Neural cell (in vitro differentiated cells): ENCODE results near the gene ZMAT5.

ENCODE experiments used
- EP300 ChIP-seq: fragments of 450-650 bp; conservative IDR thresholded peaks from 2 replicates; pipeline ENCODE4 v1.6.1; 2014; ENCODE audit warnings: antibody characterized with exemption, mild to moderate bottlenecking, moderate library complexity; ENCODE audit not compliant: poor library complexity, severe bottlenecking
- EZH2 ChIP-seq: fragments of 200-600, 300-800 bp; shearing (Covaris generic), sonication (generic); IDR thresholded peaks from 2 replicates; pipeline ENCODE4 v1.6.1; 2014; ENCODE audit warnings: antibody characterized with exemption, low read length, borderline replicate concordance, mild to moderate bottlenecking; ENCODE audit not compliant: insufficient read depth, poor library complexity, severe bottlenecking

DNA sequence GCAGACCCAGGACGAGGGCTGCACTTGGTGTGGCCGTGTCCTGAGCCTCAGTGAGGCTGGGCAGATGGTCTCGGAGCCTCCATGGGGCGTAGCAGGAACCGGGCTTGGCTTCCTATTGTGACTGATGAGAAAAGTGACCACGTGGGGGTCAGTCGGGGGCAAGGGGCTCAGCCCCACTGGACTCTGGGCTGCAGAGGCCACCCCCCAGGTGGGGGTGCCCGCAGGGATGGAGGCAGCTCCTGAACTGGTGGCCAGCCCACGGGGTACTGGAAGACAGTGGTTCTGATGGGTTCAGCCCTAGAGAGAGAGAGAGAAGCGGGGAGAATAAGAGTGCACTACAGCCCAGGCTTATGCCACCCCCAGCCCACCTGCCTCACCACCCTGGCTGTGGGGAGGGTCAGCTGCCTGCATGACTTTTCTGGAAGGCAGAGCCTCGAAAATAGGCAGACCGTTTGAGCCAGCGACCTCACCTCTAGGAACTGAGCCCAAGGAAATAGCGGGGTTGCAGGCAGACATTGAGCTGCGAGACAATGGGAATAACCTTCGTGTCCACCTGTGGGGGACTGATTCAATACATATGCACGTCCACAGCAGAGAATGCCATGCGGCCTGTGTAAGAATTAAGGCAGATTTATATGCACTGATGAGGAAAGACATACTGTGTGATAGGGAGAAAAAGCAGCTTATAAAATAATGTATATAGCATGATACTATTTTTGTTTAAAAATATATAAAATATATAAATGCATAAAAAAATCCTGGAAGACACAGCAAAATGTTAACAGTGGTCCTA, 35.6 kb downstream of the ZMAT5 start:
- no peak for TF ChIP-seq EP300
- TF ChIP-seq EZH2: no peak
